HepG2 (cell line): Measurements from ENCODE around the gene SHTN1. TPM values are rescaled to one million over a fixed set of nuclear protein-coding genes. Genes with fewer than 3 reads are reported as not detected.

Experiments used
- CTCF ChIP-seq: sonication (generic); formaldehyde crosslinking; IDR thresholded peaks from 2 replicates; pipeline ENCODE4 v1.5.0; 2020; ENCODE audit warnings: mild to moderate bottlenecking, missing genetic modification reagents, moderate library complexity
- ELF3 ChIP-seq: IDR thresholded peaks from 2 replicates; pipeline ENCODE4 v1.6.1; 2016; ENCODE audit warnings: missing genetic modification reagents, missing compliant biosample characterization
- NFE2L2 ChIP-seq: fragments of 150-350 bp; IDR thresholded peaks from 2 replicates; pipeline ENCODE4 v1.6.1; 2014; ENCODE audit warnings: low read length
- NRL ChIP-seq: sonication (generic); formaldehyde crosslinking; IDR thresholded peaks from 2 replicates; pipeline ENCODE4 v1.5.0; 2020; ENCODE audit warnings: missing genetic modification reagents, mild to moderate bottlenecking, moderate library complexity, borderline replicate concordance
- PHF20 ChIP-seq: sonication (generic); formaldehyde crosslinking; IDR thresholded peaks from 2 replicates; pipeline ENCODE4 v1.5.0; 2020; ENCODE audit warnings: mild to moderate bottlenecking, missing genetic modification reagents
- SALL1 ChIP-seq: sonication (generic); formaldehyde crosslinking; IDR thresholded peaks from 2 replicates; pipeline ENCODE4 v1.8.0; 2022; ENCODE audit warnings: mild to moderate bottlenecking, missing genetic modification reagents
- SMARCC2 ChIP-seq: fragments of 450-650 bp; IDR thresholded peaks from 2 replicates; pipeline ENCODE4 v1.6.1; 2017; ENCODE audit warnings: antibody characterized with exemption, mild to moderate bottlenecking
- STAT5B ChIP-seq: sonication (generic); formaldehyde crosslinking; IDR thresholded peaks from 2 replicates; pipeline ENCODE4 v1.4.0; 2020; ENCODE audit warnings: missing genetic modification reagents
- ZBTB1 ChIP-seq: sonication (generic); formaldehyde crosslinking; IDR thresholded peaks from 2 replicates; pipeline ENCODE4 v1.4.0; 2020; ENCODE audit warnings: missing genetic modification reagents, borderline replicate concordance
- ZNF34 ChIP-seq: sonication (generic); formaldehyde crosslinking; IDR thresholded peaks from 2 replicates; pipeline ENCODE4 v1.4.0; 2020; ENCODE audit warnings: mild to moderate bottlenecking, missing genetic modification reagents, borderline replicate concordance
- ZNF468 ChIP-seq: sonication (generic); formaldehyde crosslinking; IDR thresholded peaks from 2 replicates; pipeline ENCODE4 v1.8.0; 2022; ENCODE audit warnings: mild to moderate bottlenecking, moderate library complexity, missing genetic modification reagents
- ZNF724P ChIP-seq: sonication (generic); formaldehyde crosslinking; IDR thresholded peaks from 2 replicates; pipeline ENCODE4 v1.8.0; 2022; ENCODE audit warnings: missing genetic modification reagents, borderline replicate concordance
- ZNF766 ChIP-seq: sonication (generic); formaldehyde crosslinking; IDR thresholded peaks from 2 replicates; pipeline ENCODE4 v1.5.0; 2020; ENCODE audit warnings: missing genetic modification reagents, borderline replicate concordance
- ZNF839 ChIP-seq: sonication (generic); formaldehyde crosslinking; IDR thresholded peaks from 2 replicates; pipeline ENCODE4 v1.4.0; 2020; ENCODE audit warnings: missing genetic modification reagents, mild to moderate bottlenecking, borderline replicate concordance
- ZNF891 ChIP-seq: sonication (generic); formaldehyde crosslinking; IDR thresholded peaks from 2 replicates; pipeline ENCODE4 v1.5.0; 2020; ENCODE audit warnings: mild to moderate bottlenecking, missing genetic modification reagents
- polyA plus RNA-seq, 8 experiments: library from polyadenylated mRNA; depleted of rRNA in 3 of 8; stranded (reverse) in 7 of 8; unstranded in 1 of 8; fragments of >200 nt; fragmentation: Illumina TruSeq in 4 of 8; extraction: Trizol in 4 of 8; gene quantifications; 2 replicates each; pipeline versions ENCODE4 v1.2.1 to v1.2.3, GENCODE V29; 2011 to 2016; ENCODE audit warnings: low read depth in 4 of 8, missing spikeins in 1 of 8, mixed read lengths in 1 of 8; ENCODE audit not compliant: insufficient read depth in 1 of 8
- total RNA-seq, 5 experiments: library from RNA; depleted of rRNA; stranded (reverse); fragments of >200 nt; fragmentation: Illumina TruSeq; extraction: Trizol; gene quantifications; 2 replicates each; pipeline ENCODE4 v1.2.3, GENCODE V29; 2016; ENCODE audit warnings: low read depth in 1 of 5
- TF ChIP-seq, protein P1 (sequence below): sonication (generic); formaldehyde crosslinking; IDR thresholded peaks from 2 replicates; pipeline ENCODE4 v1.9.0; 2022; ENCODE audit warnings: low read depth, missing genetic modification reagents
- TF ChIP-seq, protein P2 (sequence below): sonication (generic); formaldehyde crosslinking; conservative IDR thresholded peaks from 2 replicates; pipeline ENCODE4 v1.4.0; 2020; ENCODE audit warnings: missing genetic modification reagents
- TF ChIP-seq, protein P3 (sequence below): sonication (generic); formaldehyde crosslinking; IDR thresholded peaks from 2 replicates; pipeline ENCODE4 v1.5.0; 2020; ENCODE audit warnings: missing genetic modification reagents, mild to moderate bottlenecking, borderline replicate concordance
- TF ChIP-seq, protein P4 (sequence below): sonication (generic); formaldehyde crosslinking; IDR thresholded peaks from 2 replicates; pipeline ENCODE4 v1.5.0; 2020; ENCODE audit warnings: mild to moderate bottlenecking, missing genetic modification reagents

The SHTN1 gene
- total and polyA plus RNA-seq, 2 of the 13 experiments (the other 11 are each of a cell fraction or from before 2014, with no cell fraction given): 11.3 to 15.6 TPM

GRCh38 chr10:117005527-117006055, 604 bp upstream of the SHTN1 start (continued):
- TF ChIP-seq CTCF (CRISPR knock-in tag): peak; percentile 35
- TF ChIP-seq, protein P1, sequence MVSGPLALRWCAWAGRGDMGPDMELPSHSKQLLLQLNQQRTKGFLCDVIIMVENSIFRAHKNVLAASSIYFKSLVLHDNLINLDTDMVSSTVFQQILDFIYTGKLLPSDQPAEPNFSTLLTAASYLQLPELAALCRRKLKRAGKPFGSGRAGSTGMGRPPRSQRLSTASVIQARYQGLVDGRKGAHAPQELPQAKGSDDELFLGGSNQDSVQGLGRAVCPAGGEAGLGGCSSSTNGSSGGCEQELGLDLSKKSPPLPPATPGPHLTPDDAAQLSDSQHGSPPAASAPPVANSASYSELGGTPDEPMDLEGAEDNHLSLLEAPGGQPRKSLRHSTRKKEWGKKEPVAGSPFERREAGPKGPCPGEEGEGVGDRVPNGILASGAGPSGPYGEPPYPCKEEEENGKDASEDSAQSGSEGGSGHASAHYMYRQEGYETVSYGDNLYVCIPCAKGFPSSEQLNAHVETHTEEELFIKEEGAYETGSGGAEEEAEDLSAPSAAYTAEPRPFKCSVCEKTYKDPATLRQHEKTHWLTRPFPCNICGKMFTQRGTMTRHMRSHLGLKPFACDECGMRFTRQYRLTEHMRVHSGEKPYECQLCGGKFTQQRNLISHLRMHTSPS (CRISPR knock-in tag): peak; percentile 88
- no peak for TF ChIP-seq SMARCC2
- TF ChIP-seq, protein P2, sequence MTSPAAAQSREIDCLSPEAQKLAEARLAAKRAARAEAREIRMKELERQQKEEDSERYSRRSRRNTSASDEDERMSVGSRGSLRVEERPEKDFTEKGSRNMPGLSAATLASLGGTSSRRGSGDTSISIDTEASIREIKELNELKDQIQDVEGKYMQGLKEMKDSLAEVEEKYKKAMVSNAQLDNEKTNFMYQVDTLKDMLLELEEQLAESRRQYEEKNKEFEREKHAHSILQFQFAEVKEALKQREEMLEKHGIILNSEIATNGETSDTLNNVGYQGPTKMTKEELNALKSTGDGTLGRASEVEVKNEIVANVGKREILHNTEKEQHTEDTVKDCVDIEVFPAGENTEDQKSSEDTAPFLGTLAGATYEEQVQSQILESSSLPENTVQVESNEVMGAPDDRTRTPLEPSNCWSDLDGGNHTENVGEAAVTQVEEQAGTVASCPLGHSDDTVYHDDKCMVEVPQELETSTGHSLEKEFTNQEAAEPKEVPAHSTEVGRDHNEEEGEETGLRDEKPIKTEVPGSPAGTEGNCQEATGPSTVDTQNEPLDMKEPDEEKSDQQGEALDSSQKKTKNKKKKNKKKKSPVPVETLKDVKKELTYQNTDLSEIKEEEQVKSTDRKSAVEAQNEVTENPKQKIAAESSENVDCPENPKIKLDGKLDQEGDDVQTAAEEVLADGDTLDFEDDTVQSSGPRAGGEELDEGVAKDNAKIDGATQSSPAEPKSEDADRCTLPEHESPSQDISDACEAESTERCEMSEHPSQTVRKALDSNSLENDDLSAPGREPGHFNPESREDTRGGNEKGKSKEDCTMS: no peak
- TF ChIP-seq ZNF766 (CRISPR knock-in tag): no peak
- TF ChIP-seq ELF3 (CRISPR knock-in tag): no peak
- no peak for TF ChIP-seq PHF20
- TF ChIP-seq ZBTB1 (CRISPR knock-in tag): no peak
- peak; percentile 65; the same call in 1 of the 2 replicates for TF ChIP-seq ZNF34
- no peak for TF ChIP-seq NFE2L2
- no peak for TF ChIP-seq ZNF839 (CRISPR knock-in tag)
- 0 out of 2 replicates have a peak, but pooled peaks have one; percentile 8 for TF ChIP-seq ZNF891
- TF ChIP-seq, protein P3, sequence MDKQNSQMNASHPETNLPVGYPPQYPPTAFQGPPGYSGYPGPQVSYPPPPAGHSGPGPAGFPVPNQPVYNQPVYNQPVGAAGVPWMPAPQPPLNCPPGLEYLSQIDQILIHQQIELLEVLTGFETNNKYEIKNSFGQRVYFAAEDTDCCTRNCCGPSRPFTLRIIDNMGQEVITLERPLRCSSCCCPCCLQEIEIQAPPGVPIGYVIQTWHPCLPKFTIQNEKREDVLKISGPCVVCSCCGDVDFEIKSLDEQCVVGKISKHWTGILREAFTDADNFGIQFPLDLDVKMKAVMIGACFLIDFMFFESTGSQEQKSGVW: no peak
- peak; percentile 47 for TF ChIP-seq SALL1
- TF ChIP-seq NRL (CRISPR knock-in tag): peak; percentile 51
- no peak for TF ChIP-seq STAT5B
- TF ChIP-seq, protein P4, sequence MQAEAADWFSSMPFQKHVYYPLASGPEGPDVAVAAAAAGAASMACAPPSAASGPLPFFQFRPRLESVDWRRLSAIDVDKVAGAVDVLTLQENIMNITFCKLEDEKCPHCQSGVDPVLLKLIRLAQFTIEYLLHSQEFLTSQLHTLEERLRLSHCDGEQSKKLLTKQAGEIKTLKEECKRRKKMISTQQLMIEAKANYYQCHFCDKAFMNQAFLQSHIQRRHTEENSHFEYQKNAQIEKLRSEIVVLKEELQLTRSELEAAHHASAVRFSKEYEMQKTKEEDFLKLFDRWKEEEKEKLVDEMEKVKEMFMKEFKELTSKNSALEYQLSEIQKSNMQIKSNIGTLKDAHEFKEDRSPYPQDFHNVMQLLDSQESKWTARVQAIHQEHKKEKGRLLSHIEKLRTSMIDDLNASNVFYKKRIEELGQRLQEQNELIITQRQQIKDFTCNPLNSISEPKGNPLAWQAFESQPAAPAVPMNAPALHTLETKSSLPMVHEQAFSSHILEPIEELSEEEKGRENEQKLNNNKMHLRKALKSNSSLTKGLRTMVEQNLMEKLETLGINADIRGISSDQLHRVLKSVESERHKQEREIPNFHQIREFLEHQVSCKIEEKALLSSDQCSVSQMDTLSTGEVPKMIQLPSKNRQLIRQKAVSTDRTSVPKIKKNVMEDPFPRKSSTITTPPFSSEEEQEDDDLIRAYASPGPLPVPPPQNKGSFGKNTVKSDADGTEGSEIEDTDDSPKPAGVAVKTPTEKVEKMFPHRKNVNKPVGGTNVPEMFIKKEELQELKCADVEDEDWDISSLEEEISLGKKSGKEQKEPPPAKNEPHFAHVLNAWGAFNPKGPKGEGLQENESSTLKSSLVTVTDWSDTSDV (CRISPR knock-in tag): no peak
- no peak for TF ChIP-seq ZNF724P
- TF ChIP-seq ZNF468 (CRISPR knock-in tag): no peak
